C4-2B (cell line): ENCODE results near the gene MPPE1.

Experiments
- H3K27ac ChIP-seq: fragments of 450-650 bp; 2 replicates; pipeline ENCODE4 v1.5.1; 2017
- CTCF ChIP-seq: fragments of 450-650 bp; conservative IDR thresholded peaks from 2 replicates; pipeline ENCODE4 v1.5.1; 2017; ENCODE audit warnings: mild to moderate bottlenecking
- ZFX ChIP-seq: fragments of 450-650 bp; IDR thresholded peaks from 2 replicates; pipeline ENCODE4 v1.6.1; 2017

Gene MPPE1

DNA sequence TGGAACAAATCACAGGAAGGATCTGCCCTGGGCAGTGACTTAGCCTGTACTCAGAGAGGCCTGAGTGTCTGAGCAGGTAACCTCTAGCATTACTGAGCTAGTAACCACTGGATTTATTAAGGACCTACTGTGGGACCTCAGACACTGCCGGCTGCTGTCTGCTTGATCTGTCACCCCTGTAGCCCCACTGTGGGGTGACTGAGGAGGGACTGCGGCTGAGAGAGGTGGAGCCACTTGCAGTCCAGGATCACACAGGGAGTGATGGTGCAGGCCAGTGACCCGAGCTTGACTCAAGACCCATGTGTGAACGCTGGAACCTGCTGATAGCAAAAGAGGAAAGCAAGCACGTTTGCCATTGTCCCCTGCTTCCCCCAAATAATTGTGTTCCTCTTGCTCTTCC is 41.4 kb downstream of the MPPE1 start:
- H3K27ac ChIP-seq, result no peak overlapping the region
- no peak for TF ChIP-seq CTCF
- no peak for TF ChIP-seq ZFX

- H3K27ac ChIP-seq, result no peak overlapping the region
- no peak for TF ChIP-seq CTCF
- TF ChIP-seq ZFX, result no peak
Measured at GRCh38 chr18:11866329-11866728, 41.8 kb downstream of the MPPE1 start.

GRCh38 chr18:11865071-11865470 is 43.0 kb downstream of the MPPE1 start:
- TF ChIP-seq ZFX (no peak), CTCF (no peak)
- H3K27ac ChIP-seq, result no peak overlapping the region

- TF ChIP-seq CTCF, result no peak
- no peak for TF ChIP-seq ZFX
- H3K27ac ChIP-seq, result no peak overlapping the region
Measured at GRCh38 chr18:11864471-11864870, 43.6 kb downstream of the MPPE1 start.

DNA sequence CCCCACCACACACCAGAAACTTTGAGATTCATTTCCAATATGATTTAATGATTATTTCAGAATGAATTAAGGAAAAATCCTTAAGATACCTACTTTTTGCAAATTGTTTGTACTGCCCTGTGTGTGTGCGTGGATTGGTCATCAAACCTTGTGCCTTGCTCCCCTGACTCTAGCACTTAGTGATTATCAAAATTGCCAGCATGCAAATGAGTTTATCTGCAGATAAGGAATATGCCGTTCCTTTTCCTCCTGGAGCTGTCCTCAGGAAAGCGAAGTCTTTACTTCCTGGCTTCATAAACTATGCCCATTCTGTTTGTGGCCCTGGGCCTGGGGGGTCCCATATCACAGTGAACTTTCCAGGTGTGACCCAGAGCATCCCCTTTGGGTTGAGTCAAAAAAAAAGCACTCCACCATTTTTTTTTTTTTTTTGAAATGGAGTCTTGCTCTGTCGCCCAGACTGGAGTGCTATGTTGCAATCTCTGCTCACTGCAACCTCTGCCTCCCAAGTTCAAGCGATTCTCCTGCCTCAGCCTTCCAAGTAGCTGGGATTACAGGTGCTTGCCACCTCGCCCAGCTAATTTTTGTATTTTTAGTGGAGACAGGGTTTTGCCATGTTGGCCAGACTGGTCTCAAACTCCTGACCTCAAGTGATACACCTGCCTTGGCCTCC is 45.5 kb downstream of the MPPE1 start:
- no peak overlapping the region for H3K27ac ChIP-seq
- TF ChIP-seq ZFX (no peak), CTCF (no peak)

- no peak overlapping the region for H3K27ac ChIP-seq
- TF ChIP-seq CTCF, result no peak
Measured at GRCh38 chr18:11861583-11862288, 46.4 kb downstream of the MPPE1 start.

- no peak overlapping the region for H3K27ac ChIP-seq
- no peak for TF ChIP-seq CTCF
- TF ChIP-seq ZFX, result no peak
Measured at GRCh38 chr18:11860594-11861450, 47.3 kb downstream of the MPPE1 start.
